K562 (cell line): ENCODE data around the gene CDH6. TPM values are rescaled to one million over a fixed set of nuclear protein-coding genes. Genes with fewer than 3 reads are reported as not detected.

ENCODE experiments used
- ATAC-seq: fragments of 200-7000 bp; cut with Tn5 transposase; 3 replicates; pipeline ENCODE4 v1.9.1; 2020; ENCODE audit warnings: moderate library complexity
- BruUV-seq: library from RNA; stranded (reverse); fragments of 400-500 nt; replicated peaks from 2 replicates; lab custom pipeline; 2021; lab: Mats Ljungman, UMichigan
- CTCF ChIA-PET: fragments of 300-600 bp; formaldehyde crosslinking; extraction: SDS; loops from one replicate; lab custom pipeline; 2021; ENCODE audit warnings: low intra/inter-chr PET ratio; lab: Yijun Ruan, JAX
- POLR2A ChIA-PET: fragments of 300-600, 350-650 bp; sonication (Branson Sonifier 250); formaldehyde crosslinking; extraction: SDS; loops from one replicate; lab custom pipeline; 2021; ENCODE audit warnings: antibody characterized with exemption, inconsistent platforms; lab: Yijun Ruan, JAX
- DNase-seq, 4 experiments: peaks; one replicate each; pipeline versions ENCODE4 v3.0.0 to v3.0.0-alpha.2; 2011 to 2018; ENCODE audit warnings: low spot score in 3 of 4, mixed read lengths in 3 of 4; ENCODE audit errors: extremely low read depth in 1 of 4
- FAIRE-seq: peaks from 2 replicates; lab custom pipeline; 2011; peaks lifted over from hg19 to GRCh38; lab: Jason Lieb, UNC
- H2AFZ ChIP-seq: 2 replicates; pipeline ENCODE4 v1.6.0; 2011; ENCODE audit warnings: low read depth, low read length, control low read depth, inconsistent platforms
- H3K27ac ChIP-seq: fragments of 200-600 bp; 3 replicates; pipeline ENCODE4 v1.8.0; 2011; ENCODE audit warnings: low read depth, mild to moderate bottlenecking, control low read depth, inconsistent platforms, low read length, moderate library complexity, mixed read lengths; ENCODE audit errors: extremely low read depth
- H3K27me3 ChIP-seq, 2 experiments: fragments of 300-600 bp in 1 of 2; 2 replicates in 1 of 2; 3 replicates in 1 of 2; pipeline versions ENCODE4 v1.6.0 to v1.8.0; 2011; ENCODE audit warnings: inconsistent platforms in 2 of 2, low read length in 2 of 2, mild to moderate bottlenecking in 1 of 2, mixed read lengths in 1 of 2, moderate library complexity in 1 of 2; ENCODE audit not compliant: control insufficient read depth in 2 of 2, insufficient read depth in 2 of 2
- H3K36me3 ChIP-seq: fragments of 300-600 bp; 3 replicates; pipeline ENCODE4 v1.8.0; 2011; ENCODE audit warnings: mild to moderate bottlenecking, low read length, inconsistent platforms; ENCODE audit not compliant: control insufficient read depth, insufficient read depth
- H3K4me1 ChIP-seq, 2 experiments: fragments of 200-600 bp in 1 of 2; replicated peaks in 1 of 2; 2 replicates in 1 of 2; 3 replicates in 1 of 2; pipeline versions ENCODE4 v1.5.1 to v1.8.0; 2011; ENCODE audit warnings: inconsistent platforms in 2 of 2, low read length in 2 of 2, mild to moderate bottlenecking in 1 of 2, mixed read lengths in 1 of 2, moderate library complexity in 1 of 2; ENCODE audit not compliant: control insufficient read depth in 2 of 2, insufficient read depth in 2 of 2
- H3K4me2 ChIP-seq: 2 replicates; pipeline ENCODE4 v1.6.1; 2011; ENCODE audit warnings: low read length, control low read depth, inconsistent platforms, mixed read lengths; ENCODE audit not compliant: insufficient read depth
- H3K4me3 ChIP-seq: fragments of 200-600 bp; sonication (generic), shearing (Covaris generic); 2 replicates; pipeline ENCODE4 v1.5.1; 2016; ENCODE audit warnings: control low read depth, inconsistent platforms
- H3K79me2 ChIP-seq: fragments of 200-600 bp; 3 replicates; pipeline ENCODE4 v1.8.0; 2011; ENCODE audit warnings: low read length, inconsistent platforms; ENCODE audit not compliant: control insufficient read depth, insufficient read depth
- H3K9ac ChIP-seq, 2 experiments: 2 replicates each; pipeline versions ENCODE4 v1.6.0 to v1.6.1; 2011; ENCODE audit warnings: low read depth in 2 of 2, low read length in 2 of 2, control low read depth in 1 of 2, inconsistent platforms in 1 of 2, mild to moderate bottlenecking in 1 of 2, mixed read lengths in 1 of 2; ENCODE audit not compliant: insufficient read depth in 1 of 2
- H3K9me1 ChIP-seq: one replicate; pipeline ENCODE4 v1.6.0; 2011; ENCODE audit warnings: inconsistent platforms, mild to moderate bottlenecking, low read length, moderate library complexity; ENCODE audit not compliant: control insufficient read depth, insufficient read depth
- H3K9me3 ChIP-seq: replicated peaks from 2 replicates; pipeline ENCODE4 v1.5.1; 2011; ENCODE audit warnings: low read depth, low read length, inconsistent platforms; ENCODE audit not compliant: control insufficient read depth, insufficient read depth
- H4K20me1 ChIP-seq: replicated peaks from 2 replicates; pipeline ENCODE4 v1.6.1; 2011; ENCODE audit warnings: low read length, inconsistent platforms, mixed read lengths; ENCODE audit not compliant: control insufficient read depth, insufficient read depth
- KLF6 ChIP-seq: fragments of 250-450 bp; sonication (Bioruptor Pico); IDR thresholded peaks from 2 replicates; pipeline ENCODE4 v1.4.0; 2020; ENCODE audit warnings: mild to moderate bottlenecking, moderate library complexity, borderline replicate concordance
- SREBF2 ChIP-seq: sonication (generic); formaldehyde crosslinking; IDR thresholded peaks from 2 replicates; pipeline ENCODE4 v1.4.0; 2020; ENCODE audit warnings: mild to moderate bottlenecking, missing genetic modification reagents
- TCFL5 ChIP-seq: fragments of 250-450 bp; sonication (Bioruptor Pico); conservative IDR thresholded peaks from 2 replicates; pipeline ENCODE4 v1.6.1; 2021; ENCODE audit warnings: mild to moderate bottlenecking, moderate library complexity, matching md5 sums
- TFE3 ChIP-seq: fragments of 450-650 bp; formaldehyde crosslinking; IDR thresholded peaks from 2 replicates; pipeline ENCODE4 v1.4.0; 2020; ENCODE audit warnings: mild to moderate bottlenecking, mixed read lengths
- ZNF274 ChIP-seq: IDR thresholded peaks from 2 replicates; pipeline ENCODE4 v1.6.1; 2011; ENCODE audit warnings: low read depth, mild to moderate bottlenecking, low read length, moderate library complexity, borderline replicate concordance
- WGBS: fragments of 100-300 bp; shearing (Covaris generic); methylation state at CpG from one replicate; pipeline ENCODE4 v1.1.6; 2016; ENCODE audit warnings: low coverage, mixed read lengths; ENCODE audit not compliant: insufficient coverage; ENCODE audit errors: missing lambda C conversion rate; 5-methylcytosine and 5-hydroxymethylcytosine counted together
- in situ Hi-C: fragments of 300-500 bp; cut with MboI; formaldehyde crosslinking; loops from 4 replicates; pipeline ENCODE4 v1.15.0; 2018; ENCODE audit warnings: inconsistent platforms, mixed read lengths
- intact Hi-C: fragments of 100-400 bp; cut with micrococcal nuclease; formaldehyde crosslinking; loops from 2 replicates; pipeline ENCODE4 v1.14.2; 2022
- polyA plus RNA-seq, 8 experiments: library from polyadenylated mRNA; depleted of rRNA in 4 of 8; stranded (reverse) in 5 of 8; unstranded in 3 of 8; fragments of >200 nt; fragmentation: Nextera tagmentation in 2 of 8; fragmentation: Illumina TruSeq in 1 of 8; extraction: Ambion mirVana in 2 of 8; extraction: Trizol in 1 of 8; gene quantifications; 2 replicates each; pipeline versions ENCODE4 v1.2.1 to v1.2.3, GENCODE V29; 2011 to 2014; ENCODE audit warnings: inconsistent platforms in 1 of 8, missing spikeins in 1 of 8
- total RNA-seq, 7 experiments: library from RNA; depleted of rRNA in 6 of 7; stranded (reverse); fragments of >200 nt in 6 of 7; fragmentation: Illumina TruSeq in 2 of 7; extraction: Trizol in 2 of 7; gene quantifications; 2 replicates each; pipeline versions ENCODE4 v1.2.1 to v1.2.3, GENCODE V29; 2011 to 2021; ENCODE audit warnings: low replicate concordance in 1 of 7

CDH6 gene
- total and polyA plus RNA-seq, 9 of the 15 experiments (the other 6 are each of a cell fraction or from before 2014, with no cell fraction given): not detected

- no peaks in the 10 kb centered on the region; a peak in 1 of 5 replicates for H3K27me3 ChIP-seq
- H3K9me1 ChIP-seq: no peaks in the 10 kb centered on the region
- no peak overlapping the region for H3K27ac ChIP-seq
- CTCF ChIA-PET: no interaction called here
- ATAC-seq: no peak
- POLR2A ChIA-PET: interaction anchor here (0.9 kb wide), 1 partner anchor 14 kb away, joined by 4 read pairs; no protein-coding TSS in a partner anchor
- H3K9me3 ChIP-seq: no peaks in the 10 kb centered on the region
- no peak for DNase-seq
- H3K4me1 ChIP-seq: no peaks in the 10 kb centered on the region
- FAIRE-seq: no peak
- H3K79me2 ChIP-seq: no peaks in the 10 kb centered on the region
- H2AFZ ChIP-seq: no peak overlapping the region
- H3K4me3 ChIP-seq: no peak overlapping the region
- H3K4me2 ChIP-seq: no peak overlapping the region
- H4K20me1 ChIP-seq: no peaks in the 10 kb centered on the region
- no peaks in the 10 kb centered on the region for H3K36me3 ChIP-seq
- 0% methylated on average over 3 of the region's 3 CpGs for WGBS
- in situ Hi-C loops: no loop called here
- BruUV-seq: no TSS peak
- TF ChIP-seq SREBF2: no peak
- no peak for TF ChIP-seq KLF6 (CRISPR knock-in tag)
- no peak for TF ChIP-seq TCFL5 (CRISPR knock-in tag)
- no peak for TF ChIP-seq ZNF274
- peak; percentile 79 for TF ChIP-seq TFE3 (CRISPR knock-in tag)
- H3K9ac ChIP-seq: no peak overlapping the region
- intact Hi-C loops: no loop called here
Measured at GRCh38 chr5:31359839-31360238, 166.4 kb downstream of the CDH6 start.
